Measurements from ENCODE around the gene CCT7.

DNA sequence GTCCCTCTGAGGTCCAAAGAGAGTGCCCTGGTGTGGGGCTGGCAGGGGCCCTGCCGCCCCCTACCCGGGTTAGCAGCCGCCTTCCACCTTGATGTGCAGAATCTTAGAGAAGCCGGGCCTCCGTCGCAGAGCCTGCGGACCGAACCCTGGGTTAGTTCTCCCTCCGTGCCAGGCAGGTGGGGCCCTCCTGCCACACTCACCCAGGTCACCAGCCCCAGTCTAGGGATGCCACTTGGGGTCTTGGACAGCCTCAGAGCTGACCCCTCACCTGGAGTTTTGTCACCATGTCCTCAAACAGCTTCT is 24.8 kb downstream of the CCT7 start:
- no peak for TF ChIP-seq EP300 (IDR thresholded peaks at IDR 0.05; ENCODE audit: borderline replicate concordance in 1 of 2, control insufficient read depth in 1 of 2, low read depth in 2 of 2, low read length in 2 of 2)
- TF ChIP-seq, protein P1, sequence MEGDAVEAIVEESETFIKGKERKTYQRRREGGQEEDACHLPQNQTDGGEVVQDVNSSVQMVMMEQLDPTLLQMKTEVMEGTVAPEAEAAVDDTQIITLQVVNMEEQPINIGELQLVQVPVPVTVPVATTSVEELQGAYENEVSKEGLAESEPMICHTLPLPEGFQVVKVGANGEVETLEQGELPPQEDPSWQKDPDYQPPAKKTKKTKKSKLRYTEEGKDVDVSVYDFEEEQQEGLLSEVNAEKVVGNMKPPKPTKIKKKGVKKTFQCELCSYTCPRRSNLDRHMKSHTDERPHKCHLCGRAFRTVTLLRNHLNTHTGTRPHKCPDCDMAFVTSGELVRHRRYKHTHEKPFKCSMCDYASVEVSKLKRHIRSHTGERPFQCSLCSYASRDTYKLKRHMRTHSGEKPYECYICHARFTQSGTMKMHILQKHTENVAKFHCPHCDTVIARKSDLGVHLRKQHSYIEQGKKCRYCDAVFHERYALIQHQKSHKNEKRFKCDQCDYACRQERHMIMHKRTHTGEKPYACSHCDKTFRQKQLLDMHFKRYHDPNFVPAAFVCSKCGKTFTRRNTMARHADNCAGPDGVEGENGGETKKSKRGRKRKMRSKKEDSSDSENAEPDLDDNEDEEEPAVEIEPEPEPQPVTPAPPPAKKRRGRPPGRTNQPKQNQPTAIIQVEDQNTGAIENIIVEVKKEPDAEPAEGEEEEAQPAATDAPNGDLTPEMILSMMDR (IDR thresholded peaks at IDR 0.05 in 2 of 3, conservative IDR thresholded peaks at IDR 0.05 in 1 of 3; ENCODE audit: control insufficient read depth in 2 of 3, extremely low read depth in 1 of 3, insufficient read depth in 1 of 3, low read depth in 3 of 3, low read length in 3 of 3): no peak
- no peak for TF ChIP-seq SMARCA5 (IDR thresholded peaks at IDR 0.05)
- TF ChIP-seq POLR2A (IDR thresholded peaks at IDR 0.05; ENCODE audit: low read depth, low read length): no peak
- no peak for TF ChIP-seq MXI1 (IDR thresholded peaks at IDR 0.05; ENCODE audit: low read depth, low read length)
- TF ChIP-seq CBX5 (IDR thresholded peaks at IDR 0.05; ENCODE audit: low read depth): no peak
- TF ChIP-seq SREBF2 (IDR thresholded peaks at IDR 0.05; ENCODE audit: low read length): no peak
- no peak for TF ChIP-seq ESRRA (IDR thresholded peaks at IDR 0.05; ENCODE audit: low read length)
- TF ChIP-seq, protein P2, sequence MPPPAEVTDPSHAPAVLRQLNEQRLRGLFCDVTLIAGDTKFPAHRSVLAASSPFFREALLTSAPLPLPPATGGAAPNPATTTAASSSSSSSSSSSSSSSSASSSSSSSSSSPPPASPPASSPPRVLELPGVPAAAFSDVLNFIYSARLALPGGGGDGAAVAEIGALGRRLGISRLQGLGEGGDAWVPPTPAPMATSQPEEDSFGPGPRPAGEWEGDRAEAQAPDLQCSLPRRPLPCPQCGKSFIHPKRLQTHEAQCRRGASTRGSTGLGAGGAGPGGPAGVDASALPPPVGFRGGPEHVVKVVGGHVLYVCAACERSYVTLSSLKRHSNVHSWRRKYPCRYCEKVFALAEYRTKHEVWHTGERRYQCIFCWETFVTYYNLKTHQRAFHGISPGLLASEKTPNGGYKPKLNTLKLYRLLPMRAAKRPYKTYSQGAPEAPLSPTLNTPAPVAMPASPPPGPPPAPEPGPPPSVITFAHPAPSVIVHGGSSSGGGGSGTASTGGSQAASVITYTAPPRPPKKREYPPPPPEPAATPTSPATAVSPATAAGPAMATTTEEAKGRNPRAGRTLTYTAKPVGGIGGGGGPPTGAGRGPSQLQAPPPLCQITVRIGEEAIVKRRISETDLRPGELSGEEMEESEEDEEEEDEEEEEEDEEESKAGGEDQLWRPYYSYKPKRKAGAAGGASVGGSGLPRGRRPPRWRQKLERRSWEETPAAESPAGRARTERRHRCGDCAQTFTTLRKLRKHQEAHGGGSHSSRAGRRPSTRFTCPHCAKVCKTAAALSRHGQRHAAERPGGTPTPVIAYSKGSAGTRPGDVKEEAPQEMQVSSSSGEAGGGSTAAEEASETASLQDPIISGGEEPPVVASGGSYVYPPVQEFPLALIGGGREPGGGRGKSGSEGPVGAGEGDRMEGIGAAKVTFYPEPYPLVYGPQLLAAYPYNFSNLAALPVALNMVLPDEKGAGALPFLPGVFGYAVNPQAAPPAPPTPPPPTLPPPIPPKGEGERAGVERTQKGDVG (CRISPR knock-in tag; IDR thresholded peaks at IDR 0.05): no peak
